Gastroesophageal sphincter (tissue), 4 donors: ENCODE measurements around the gene USP40. TPM values are rescaled to one million over a fixed set of nuclear protein-coding genes. Genes with fewer than 3 reads are reported as not detected.

Experiments
- ATAC-seq: fragments of 150-250 bp; one replicate; pipeline ENCODE4 v1.9.1; 2016; ENCODE audit warnings: mild to moderate bottlenecking, moderate library complexity
- H3K27ac ChIP-seq, 4 donors: fragments of 200-600 bp; sonication (generic) in 3 of 4; 1 replicate in 3 of 4; 2 replicates in 1 of 4; pipeline ENCODE4 v1.5.1; 2016 to 2019
- H3K27me3 ChIP-seq: fragments of 200-600 bp; sonication (generic); one replicate; pipeline ENCODE4 v1.5.1; 2019
- H3K36me3 ChIP-seq, 2 donors: fragments of 200-600 bp; sonication (generic); one replicate each; pipeline ENCODE4 v1.5.1; 2019; ENCODE audit warnings: control low read depth in 1 of 2
- H3K4me1 ChIP-seq, 3 donors: fragments of 200-600 bp; sonication (generic); 1 replicate in 2 of 3; 2 replicates in 1 of 3; pipeline ENCODE4 v1.5.1; 2016 to 2019; ENCODE audit warnings: control low read depth in 2 of 3
- H3K4me3 ChIP-seq, 2 donors: fragments of 200-600 bp; sonication (generic); one replicate each; pipeline ENCODE4 v1.5.1; 2019; ENCODE audit warnings: mild to moderate bottlenecking in 1 of 2, moderate library complexity in 1 of 2
- H3K9me3 ChIP-seq, 3 donors: fragments of 200-600 bp; sonication (generic); one replicate each; pipeline ENCODE4 v1.5.1; 2017 to 2019; ENCODE audit warnings: control low read depth in 2 of 3
- CTCF ChIP-seq, 4 experiments: fragments of 200-600 bp in 2 of 4; fragments of 450-650 bp in 2 of 4; sonication (generic) in 1 of 4; IDR thresholded peaks; one replicate each; pipeline ENCODE4 v1.5.1; 2017 to 2019; ENCODE audit warnings: antibody characterized with exemption in 4 of 4, mild to moderate bottlenecking in 2 of 4, moderate library complexity in 2 of 4
- EP300 ChIP-seq: sonication (generic); formaldehyde crosslinking; IDR thresholded peaks from one replicate; pipeline ENCODE4 v1.6.1; 2017; ENCODE audit warnings: antibody characterized with exemption, mild to moderate bottlenecking
- POLR2A ChIP-seq, 2 donors: fragments of 450-650 bp; IDR thresholded peaks; one replicate each; pipeline ENCODE4 v1.6.1; 2017; ENCODE audit warnings: antibody characterized with exemption in 2 of 2, mild to moderate bottlenecking in 2 of 2, moderate library complexity in 1 of 2
- POLR2AphosphoS5 ChIP-seq: sonication (generic); formaldehyde crosslinking; IDR thresholded peaks from one replicate; pipeline ENCODE4 v1.6.1; 2017; ENCODE audit warnings: antibody characterized with exemption
- WGBS, 2 donors: methylation state at CpG; one replicate each; pipeline ENCODE4 v1.1.5; 2018; ENCODE audit warnings: low coverage in 1 of 2; 5-methylcytosine and 5-hydroxymethylcytosine counted together
- total RNA-seq, 4 donors: library from RNA; depleted of rRNA; stranded (reverse); fragments of >200 nt; gene quantifications; one replicate each; pipeline ENCODE4 v1.1.0, GENCODE V29; 2016

Gene USP40
- total RNA-seq, 4 donors from 2014 or later = 13.5 to 52.6 (median 18.2) TPM

GRCh38 chr2:233446606-233447305 lies 119.8 kb downstream of the USP40 start:
- 91 to 92% methylated on average over 17 to 19 of the region's 37 CpGs for WGBS, 2 donors
- H3K27ac ChIP-seq = no peak overlapping the region
- H3K27me3 ChIP-seq = no peaks in the 10 kb centered on the region
- H3K4me3 ChIP-seq = no peak overlapping the region
- H3K4me1 ChIP-seq = peaks cover 0 to 17% (median 0%) of the 10 kb centered on the region in 3 donors
- no peaks in the 10 kb centered on the region for H3K9me3 ChIP-seq
- H3K36me3 ChIP-seq = peaks cover 0 to 86% of the 10 kb centered on the region in 2 donors
- TF ChIP-seq EP300 (no peak), POLR2A (IDR thresholded peaks at IDR 0.05) (no peak), CTCF (IDR thresholded peaks at IDR 0.05) (no peak), POLR2AphosphoS5 (no peak)
- no peak for ATAC-seq

- WGBS, 2 donors = 100% methylated on average over 1 of the region's 1 CpG; no CpG with 5 or more reads in 1 of the 2 donors
- no peak for ATAC-seq
These were observed 120.5 kb downstream of the USP40 start for GRCh38 chr2:233446121-233446520.

GRCh38 chr2:233445152-233445830 lies 121.3 kb downstream of the USP40 start:
- no peak overlapping the region for H3K27ac ChIP-seq
- H3K27me3 ChIP-seq = no peaks in the 10 kb centered on the region
- 81 to 88% methylated on average over 3 to 6 of the region's 18 CpGs for WGBS, 2 donors
- no peaks in the 10 kb centered on the region for H3K9me3 ChIP-seq
- peaks cover 0 to 80% of the 10 kb centered on the region in 2 donors for H3K36me3 ChIP-seq
- no peak overlapping the region for H3K4me3 ChIP-seq
- H3K4me1 ChIP-seq = peaks cover 0 to 17% (median 0%) of the 10 kb centered on the region in 3 donors
- no peak for ATAC-seq
- TF ChIP-seq POLR2A (IDR thresholded peaks at IDR 0.05) = no peak
- TF ChIP-seq EP300 = no peak
- TF ChIP-seq POLR2AphosphoS5 = no peak
- no peak for TF ChIP-seq CTCF (IDR thresholded peaks at IDR 0.05)

More at GRCh38 chr2:233446121-233446520, 120.5 kb downstream of the USP40 start:
- TF ChIP-seq POLR2AphosphoS5 (no peak), POLR2A (IDR thresholded peaks at IDR 0.05) (no peak), EP300 (no peak), CTCF (IDR thresholded peaks at IDR 0.05) (no peak)
- Histone ChIP-seq H3K36me3 (peaks cover 0 to 85% of the 10 kb centered on the region in 2 donors), H3K27me3 (no peaks in the 10 kb centered on the region), H3K4me3 (no peak overlapping the region), H3K4me1 (peaks cover 0 to 17% (median 0%) of the 10 kb centered on the region in 3 donors), H3K27ac (no peak overlapping the region), H3K9me3 (no peaks in the 10 kb centered on the region)

GRCh38 chr2:233444501-233444900 lies 122.1 kb downstream of the USP40 start:
- 93% methylated on average over 3 of the region's 11 CpGs; no CpG with 5 or more reads in 1 of the 2 donors for WGBS, 2 donors
- peaks cover 0 to 80% of the 10 kb centered on the region in 2 donors for H3K36me3 ChIP-seq
- no peak overlapping the region for H3K4me3 ChIP-seq
- TF ChIP-seq EP300 (no peak), POLR2AphosphoS5 (no peak), CTCF (IDR thresholded peaks at IDR 0.05) (no peak), POLR2A (IDR thresholded peaks at IDR 0.05) (no peak)
- no peak overlapping the region for H3K27ac ChIP-seq
- no peaks in the 10 kb centered on the region for H3K9me3 ChIP-seq
- no peak for ATAC-seq
- peaks cover 0 to 17% (median 0%) of the 10 kb centered on the region in 3 donors for H3K4me1 ChIP-seq
- no peaks in the 10 kb centered on the region for H3K27me3 ChIP-seq
